T-helper 17 cell (primary cell): Measurements from ENCODE around the gene GRIK4. TPM values are rescaled to one million over a fixed set of nuclear protein-coding genes. Genes with fewer than 3 reads are reported as not detected.
"Not testable (repeated sequence)": the region's sequence is repeated elsewhere in the genome, so short reads cannot be mapped to it uniquely, and the experiment has no call there.

Experiments used
- ATAC-seq: fragments of 150-1000 bp; cut with Tn5 transposase; 2 replicates; pipeline ENCODE4 v1.10.0; 2021; ENCODE audit warnings: mild to moderate bottlenecking, moderate library complexity
- DNase-seq, 3 donors: peaks; one replicate each; pipeline versions ENCODE4 v3.0.0 to v3.0.0-alpha.2; 2020 to 2021
- H3K9me3 ChIP-seq: one replicate; pipeline ENCODE4 v1.7.0; 2013; ENCODE audit warnings: low read length, mild to moderate bottlenecking; ENCODE audit not compliant: control insufficient read depth, poor library complexity, severe bottlenecking
- H3K27ac Mint-ChIP-seq: one replicate; pipeline ENCODE4 v1.8.0; 2022; ENCODE audit warnings: mild to moderate bottlenecking, moderate library complexity, mixed read lengths
- H3K27me3 Mint-ChIP-seq: one replicate; pipeline ENCODE4 v1.8.0; 2022; ENCODE audit warnings: mixed read lengths
- H3K36me3 Mint-ChIP-seq: one replicate; pipeline ENCODE4 v1.8.0; 2022; ENCODE audit warnings: low read depth, mixed read lengths
- H3K4me1 Mint-ChIP-seq: one replicate; pipeline ENCODE4 v1.8.0; 2022; ENCODE audit warnings: mild to moderate bottlenecking, mixed read lengths
- H3K4me3 Mint-ChIP-seq: one replicate; pipeline ENCODE4 v1.8.0; 2022; ENCODE audit warnings: mild to moderate bottlenecking, moderate library complexity, mixed read lengths
- total RNA-seq, 4 donors: library from RNA in 2 of 4; stranded (reverse) in 2 of 4; gene quantifications; one replicate each; pipeline ENCODE4 v1.2.3 and lab custom pipeline; 2022 to 2026

The GRIK4 gene
- total RNA-seq, 2 donors from 2014 or later: 0.05 to 0.10 TPM

- ATAC-seq (no peak), DNase-seq (no peak)
- no peak overlapping the region for H3K27ac Mint-ChIP-seq
- no peak overlapping the region for H3K4me3 Mint-ChIP-seq
- no peaks in the 10 kb centered on the region for H3K4me1 Mint-ChIP-seq
- peaks cover 44% of the 10 kb centered on the region for H3K27me3 Mint-ChIP-seq
- no peaks in the 10 kb centered on the region for H3K36me3 Mint-ChIP-seq
- no peaks in the 10 kb centered on the region for H3K9me3 ChIP-seq
Measured at GRCh38 chr11:120756931-120757330, 245.4 kb downstream of the GRIK4 start.

- no peaks in the 10 kb centered on the region for H3K36me3 Mint-ChIP-seq
- ATAC-seq (no peak), DNase-seq (no peak)
- H3K27me3 Mint-ChIP-seq: peaks cover 30% of the 10 kb centered on the region
- no peak overlapping the region for H3K4me3 Mint-ChIP-seq
- H3K4me1 Mint-ChIP-seq: no peaks in the 10 kb centered on the region
- no peaks in the 10 kb centered on the region for H3K9me3 ChIP-seq
- no peak overlapping the region for H3K27ac Mint-ChIP-seq
Measured at GRCh38 chr11:120759046-120759445, 247.5 kb downstream of the GRIK4 start.

GRCh38 chr11:120765710-120766109 lies 254.2 kb downstream of the GRIK4 start:
- peaks cover 17% of the 10 kb centered on the region for H3K27me3 Mint-ChIP-seq
- not testable (repeated sequence) for ATAC-seq, H3K27ac Mint-ChIP-seq

GRCh38 chr11:120766318-120766717 lies 254.8 kb downstream of the GRIK4 start:
- peaks cover 4% of the 10 kb centered on the region for H3K9me3 ChIP-seq
- Mint-ChIP-seq H3K4me1 (no peaks in the 10 kb centered on the region), H3K27ac (no peak overlapping the region), H3K27me3 (peaks cover 23% of the 10 kb centered on the region), H3K4me3 (no peak overlapping the region), H3K36me3 (no peaks in the 10 kb centered on the region)
- DNase-seq: no peak
- no peak for ATAC-seq

More at GRCh38 chr11:120765710-120766109, 254.2 kb downstream of the GRIK4 start:
- DNase-seq, H3K9me3 ChIP-seq, H3K4me3 Mint-ChIP-seq, H3K4me1 Mint-ChIP-seq, H3K36me3 Mint-ChIP-seq: not testable (repeated sequence)

- Mint-ChIP-seq H3K27me3 (peaks cover 42% of the 10 kb centered on the region), H3K4me1 (no peaks in the 10 kb centered on the region), H3K4me3 (no peak overlapping the region), H3K36me3 (peaks cover 3% of the 10 kb centered on the region), H3K27ac (no peak overlapping the region)
- peaks cover 4% of the 10 kb centered on the region for H3K9me3 ChIP-seq
- no peak for DNase-seq
- no peak for ATAC-seq
Measured at GRCh38 chr11:120768949-120769348, 257.4 kb downstream of the GRIK4 start.

GRCh38 chr11:120769906-120770305 lies 258.4 kb downstream of the GRIK4 start:
- ATAC-seq: no peak
- DNase-seq: no peak
- H3K9me3 ChIP-seq: peaks cover 4% of the 10 kb centered on the region
- Mint-ChIP-seq H3K27ac (no peak overlapping the region), H3K4me1 (no peaks in the 10 kb centered on the region), H3K4me3 (no peak overlapping the region), H3K36me3 (peaks cover 3% of the 10 kb centered on the region), H3K27me3 (peaks cover 50% of the 10 kb centered on the region)

- no peak overlapping the region for H3K27ac Mint-ChIP-seq
- peaks cover 3% of the 10 kb centered on the region for H3K36me3 Mint-ChIP-seq
- H3K27me3 Mint-ChIP-seq: peaks cover 55% of the 10 kb centered on the region
- H3K9me3 ChIP-seq: peaks cover 4% of the 10 kb centered on the region
- ATAC-seq: no peak
- H3K4me3 Mint-ChIP-seq: no peak overlapping the region
- H3K4me1 Mint-ChIP-seq: no peaks in the 10 kb centered on the region
- no peak for DNase-seq
Measured at GRCh38 chr11:120771551-120772060, 260.1 kb downstream of the GRIK4 start.

GRCh38 chr11:120773501-120774031 lies 262.0 kb downstream of the GRIK4 start:
- DNase-seq (no peak), ATAC-seq (no peak)
- Mint-ChIP-seq H3K4me3 (no peak overlapping the region), H3K36me3 (peaks cover 5% of the 10 kb centered on the region), H3K4me1 (no peaks in the 10 kb centered on the region), H3K27ac (no peak overlapping the region), H3K27me3 (peaks cover 68% of the 10 kb centered on the region)
- peaks cover 4% of the 10 kb centered on the region for H3K9me3 ChIP-seq

GRCh38 chr11:120774591-120775386 lies 263.2 kb downstream of the GRIK4 start:
- Mint-ChIP-seq H3K27me3 (peaks cover 68% of the 10 kb centered on the region), H3K27ac (no peak overlapping the region), H3K36me3 (peaks cover 5% of the 10 kb centered on the region), H3K4me1 (no peaks in the 10 kb centered on the region), H3K4me3 (no peak overlapping the region)
- H3K9me3 ChIP-seq: no peaks in the 10 kb centered on the region
- DNase-seq (no peak), ATAC-seq (no peak)

- no peak overlapping the region for H3K27ac Mint-ChIP-seq
- H3K36me3 Mint-ChIP-seq: peaks cover 5% of the 10 kb centered on the region
- no peaks in the 10 kb centered on the region for H3K4me1 Mint-ChIP-seq
- ATAC-seq (no peak), DNase-seq (no peak)
- H3K27me3 Mint-ChIP-seq: peaks cover 56% of the 10 kb centered on the region
- H3K4me3 Mint-ChIP-seq: no peak overlapping the region
- H3K9me3 ChIP-seq: no peaks in the 10 kb centered on the region
Measured at GRCh38 chr11:120775986-120776951, 264.7 kb downstream of the GRIK4 start.

- Mint-ChIP-seq H3K4me3 (no peak overlapping the region), H3K4me1 (no peaks in the 10 kb centered on the region), H3K36me3 (peaks cover 2% of the 10 kb centered on the region), H3K27me3 (peaks cover 61% of the 10 kb centered on the region), H3K27ac (no peak overlapping the region)
- no peaks in the 10 kb centered on the region for H3K9me3 ChIP-seq
- DNase-seq (no peak), ATAC-seq (no peak)
Measured at GRCh38 chr11:120778685-120779490, 267.3 kb downstream of the GRIK4 start.

- ATAC-seq (no peak), DNase-seq (no peak)
- Mint-ChIP-seq H3K36me3 (peaks cover 2% of the 10 kb centered on the region), H3K4me3 (no peak overlapping the region), H3K4me1 (no peaks in the 10 kb centered on the region), H3K27ac (no peak overlapping the region), H3K27me3 (peaks cover 57% of the 10 kb centered on the region)
- no peaks in the 10 kb centered on the region for H3K9me3 ChIP-seq
Measured at GRCh38 chr11:120780239-120780638, 268.7 kb downstream of the GRIK4 start.
